ENCODE data around the gene GLI3. TPM values are rescaled to one million over a fixed set of nuclear protein-coding genes. Genes with fewer than 3 reads are reported as not detected.

Gene GLI3
- total RNA-seq, 1 donor from 2014 or later: 5.5 TPM

GRCh38 chr7:42192851-42193461 lies 44.1 kb downstream of the GLI3 start:
- peak overlapping the region; percentile 31 for H3K27ac ChIP-seq (replicated peaks)
- intact Hi-C loops (cut with micrococcal nuclease): no loop called here

GRCh38 chr7:42192066-42192465 lies 44.9 kb downstream of the GLI3 start:
- intact Hi-C loops (cut with micrococcal nuclease): no loop called here
- H3K4me1 ChIP-seq: peaks cover 30% of the 10 kb centered on the region

More at GRCh38 chr7:42192851-42193461, 44.1 kb downstream of the GLI3 start:
- Histone ChIP-seq H3K4me3 (no peak overlapping the region), H3K4me1 (peaks cover 30% of the 10 kb centered on the region), H3K27me3 (ENCODE audit: low read depth) (no peaks in the 10 kb centered on the region), H3K36me3 (no peaks in the 10 kb centered on the region), H3K9me3 (replicated peaks) (no peaks in the 10 kb centered on the region)
- no peak for TF ChIP-seq CTCF (IDR thresholded peaks at IDR 0.05; ENCODE audit: borderline replicate concordance)
- DNase-seq: no peak

GRCh38 chr7:42189535-42189934 lies 47.5 kb downstream of the GLI3 start:
- DNase-seq: no peak
- Histone ChIP-seq H3K36me3 (no peaks in the 10 kb centered on the region), H3K4me3 (no peak overlapping the region), H3K9me3 (replicated peaks) (no peaks in the 10 kb centered on the region), H3K27ac (replicated peaks) (no peak overlapping the region), H3K27me3 (ENCODE audit: low read depth) (no peaks in the 10 kb centered on the region), H3K4me1 (peaks cover 30% of the 10 kb centered on the region)
- no peak for TF ChIP-seq CTCF (IDR thresholded peaks at IDR 0.05; ENCODE audit: borderline replicate concordance)
- intact Hi-C loops (cut with micrococcal nuclease): no loop called here

More at GRCh38 chr7:42192066-42192465, 44.9 kb downstream of the GLI3 start:
- Histone ChIP-seq H3K4me3 (no peak overlapping the region), H3K27ac (replicated peaks) (no peak overlapping the region), H3K9me3 (replicated peaks) (no peaks in the 10 kb centered on the region), H3K27me3 (ENCODE audit: low read depth) (no peaks in the 10 kb centered on the region), H3K36me3 (no peaks in the 10 kb centered on the region)
- no peak for DNase-seq
- no peak for TF ChIP-seq CTCF (IDR thresholded peaks at IDR 0.05; ENCODE audit: borderline replicate concordance)

DNA sequence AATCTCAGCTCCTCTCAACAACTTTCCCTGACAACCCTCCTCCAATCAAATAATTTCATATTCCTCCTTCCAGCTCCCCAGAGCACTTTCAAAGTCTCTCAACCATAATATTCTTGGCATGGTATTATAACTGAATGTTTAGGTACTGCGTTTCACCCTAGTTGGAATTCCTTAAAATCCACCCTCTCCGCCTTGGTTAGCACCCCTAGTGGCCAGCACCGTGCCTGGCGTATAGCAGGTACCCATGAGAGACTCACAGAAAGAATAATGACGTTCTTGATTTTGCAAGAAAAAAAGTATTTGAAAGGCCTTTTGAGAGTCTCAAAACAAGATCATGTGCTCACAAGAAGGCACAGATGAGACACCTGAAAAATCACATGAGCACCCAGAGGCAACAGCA lies 50.9 kb downstream of the GLI3 start:
- peak; percentile 52 for TF ChIP-seq CTCF (IDR thresholded peaks at IDR 0.05; ENCODE audit: borderline replicate concordance)
- no peak for DNase-seq
- Histone ChIP-seq H3K27ac (replicated peaks) (no peak overlapping the region), H3K36me3 (no peaks in the 10 kb centered on the region), H3K9me3 (replicated peaks) (no peaks in the 10 kb centered on the region), H3K4me1 (no peaks in the 10 kb centered on the region), H3K27me3 (ENCODE audit: low read depth) (no peaks in the 10 kb centered on the region), H3K4me3 (no peak overlapping the region)
- intact Hi-C loops (cut with micrococcal nuclease): no loop called here

DNA sequence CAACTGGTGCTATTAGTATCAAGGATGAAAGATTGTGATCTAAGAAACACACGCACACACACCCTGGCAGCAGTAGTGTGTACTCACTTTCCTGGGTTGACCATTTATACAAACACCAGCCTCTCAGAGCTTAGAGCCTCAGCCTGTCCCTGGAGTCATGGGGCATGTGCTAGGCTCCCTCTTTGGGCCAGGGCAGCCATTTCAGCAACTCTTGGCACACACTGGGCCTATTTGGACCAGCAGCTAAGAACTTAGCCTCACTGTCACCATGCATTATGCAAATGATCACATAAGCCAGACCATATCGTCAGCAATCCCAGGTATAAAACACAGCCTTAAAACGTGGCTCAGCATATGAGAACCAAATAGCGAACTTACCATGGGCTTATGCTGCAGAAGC lies 51.3 kb downstream of the GLI3 start:
- no peaks in the 10 kb centered on the region for H3K4me1 ChIP-seq
- H3K4me3 ChIP-seq: no peak overlapping the region
- no peak overlapping the region for H3K27ac ChIP-seq (replicated peaks)
- no peaks in the 10 kb centered on the region for H3K9me3 ChIP-seq (replicated peaks)
- no peak for TF ChIP-seq CTCF (IDR thresholded peaks at IDR 0.05; ENCODE audit: borderline replicate concordance)
- H3K27me3 ChIP-seq (ENCODE audit: low read depth): no peaks in the 10 kb centered on the region
- H3K36me3 ChIP-seq: no peaks in the 10 kb centered on the region
- no peak for DNase-seq
- intact Hi-C loops (cut with micrococcal nuclease): no loop called here

Data from left ventricle myocardium inferior (tissue), 1 donor.